GM19035 (cell line): ENCODE results near the gene GPC6.

Source experiments
- ATAC-seq: cut with Tn5 transposase; IDR thresholded peaks from one replicate; pipeline ENCODE4 v1.9.1; 2021; ENCODE audit not compliant: unreplicated experiment

Gene GPC6

DNA sequence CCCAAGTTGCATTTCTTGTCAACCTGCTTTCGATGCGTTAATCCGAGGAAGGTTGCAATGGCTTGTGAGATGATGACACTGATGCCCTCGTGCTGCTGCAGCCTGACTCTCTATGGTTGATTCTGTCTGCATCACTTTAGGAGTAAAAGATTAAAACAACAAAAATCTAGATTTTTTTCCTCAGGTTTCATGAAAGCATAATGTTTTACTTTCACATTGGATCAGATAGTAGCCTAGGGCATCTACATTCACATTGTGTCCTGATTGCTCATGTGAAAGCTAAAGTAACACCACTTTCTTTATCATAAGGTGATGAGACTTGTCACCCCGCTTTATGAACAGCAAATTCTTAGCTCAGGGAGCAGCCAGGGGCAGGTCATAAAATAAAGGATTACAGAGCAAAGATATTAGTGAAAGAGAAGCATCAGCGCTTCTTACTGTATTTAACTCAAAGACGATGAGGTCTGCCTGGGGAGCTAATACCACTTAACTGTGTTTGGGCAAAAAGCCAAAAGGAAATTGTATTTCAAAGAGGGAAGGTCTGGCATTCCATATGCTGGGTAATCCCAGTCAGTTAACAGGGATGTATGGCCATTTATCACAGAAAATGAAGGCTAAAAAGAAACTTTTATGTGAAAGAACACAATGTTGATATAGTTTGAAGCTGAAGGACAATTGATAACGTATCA, 270.5 kb downstream of the GPC6 start:
- no peak for ATAC-seq

GRCh38 chr13:93499991-93500390, 273.4 kb downstream of the GPC6 start:
- ATAC-seq = no peak

GRCh38 chr13:93502071-93502470, 275.5 kb downstream of the GPC6 start:
- no peak for ATAC-seq

DNA sequence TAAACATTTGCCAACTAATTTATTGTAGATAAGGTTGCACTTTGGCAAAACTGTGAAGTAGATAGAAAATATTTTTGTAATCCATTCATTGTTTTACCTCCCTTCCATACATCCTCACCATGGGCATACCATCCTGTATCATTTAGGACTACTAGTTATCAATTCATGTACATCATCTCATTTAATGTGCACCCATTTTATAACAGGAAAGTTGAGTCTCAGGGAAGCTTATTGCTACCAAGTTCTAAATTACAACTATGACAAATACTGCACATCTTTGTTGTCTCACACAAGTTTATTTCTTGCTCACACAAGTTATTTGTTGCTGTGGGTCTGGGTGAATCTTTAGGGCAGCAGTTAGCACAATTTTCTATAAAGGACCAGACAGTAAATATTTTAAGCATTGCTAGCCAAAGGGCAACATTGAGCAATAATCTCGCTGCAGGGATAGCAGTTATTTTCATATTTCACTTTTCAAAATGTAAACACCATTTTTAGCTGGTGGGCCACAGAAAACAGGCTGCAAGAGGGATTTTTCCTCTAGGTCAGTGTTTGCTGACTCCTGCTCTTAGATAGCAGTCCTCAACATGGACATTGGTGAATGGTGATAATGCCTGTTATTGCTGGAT, 276.5 kb downstream of the GPC6 start:
- ATAC-seq = no peak

- no peak for ATAC-seq
These were observed 278.7 kb downstream of the GPC6 start for GRCh38 chr13:93505104-93505952.

- no peak for ATAC-seq
These were observed 284.4 kb downstream of the GPC6 start for GRCh38 chr13:93511011-93511410.

DNA sequence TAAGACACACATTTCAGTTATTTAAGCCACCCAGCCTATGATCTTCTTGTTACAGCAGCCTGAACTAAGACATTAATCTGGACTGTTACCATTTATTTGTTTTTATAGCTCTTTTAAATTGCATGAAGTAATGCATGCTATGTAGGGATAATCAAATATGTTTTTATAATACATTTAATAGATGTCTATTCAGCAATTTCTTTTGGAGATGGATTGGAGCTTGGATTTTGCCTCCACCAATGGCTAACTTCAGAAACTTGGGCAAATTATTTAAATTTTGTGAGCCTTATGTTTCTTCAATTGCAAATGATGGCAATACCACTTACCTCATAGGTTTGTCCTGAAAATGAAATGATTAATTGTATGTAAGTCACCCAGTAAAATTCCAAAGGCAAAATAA, 288.7 kb downstream of the GPC6 start:
- no peak for ATAC-seq

GRCh38 chr13:93517658-93518057, 291.1 kb downstream of the GPC6 start:
- no peak for ATAC-seq

- no peak for ATAC-seq
These were observed 294.7 kb downstream of the GPC6 start for GRCh38 chr13:93521307-93521706.

DNA sequence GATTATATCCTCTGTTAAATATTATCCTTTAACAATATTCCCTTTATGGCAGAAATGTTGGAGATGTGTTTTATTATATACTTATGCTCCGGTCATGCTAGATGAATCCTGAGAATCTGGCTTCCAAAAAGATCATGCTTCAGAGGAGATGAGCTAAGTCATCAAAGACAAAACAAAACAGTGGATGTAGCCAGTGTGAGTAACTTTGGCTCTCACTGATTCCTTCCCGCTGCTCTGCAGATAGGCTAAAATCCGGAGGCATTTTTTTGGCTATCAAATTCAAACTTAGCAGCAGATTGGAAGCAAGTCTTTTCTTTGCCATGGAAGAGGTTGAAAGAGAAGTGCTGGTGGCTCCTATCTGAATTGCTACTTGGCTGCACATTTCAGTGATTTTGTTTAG, 295.9 kb downstream of the GPC6 start:
- ATAC-seq = no peak

- ATAC-seq = no peak
These were observed 298.5 kb downstream of the GPC6 start for GRCh38 chr13:93525087-93525486.

DNA sequence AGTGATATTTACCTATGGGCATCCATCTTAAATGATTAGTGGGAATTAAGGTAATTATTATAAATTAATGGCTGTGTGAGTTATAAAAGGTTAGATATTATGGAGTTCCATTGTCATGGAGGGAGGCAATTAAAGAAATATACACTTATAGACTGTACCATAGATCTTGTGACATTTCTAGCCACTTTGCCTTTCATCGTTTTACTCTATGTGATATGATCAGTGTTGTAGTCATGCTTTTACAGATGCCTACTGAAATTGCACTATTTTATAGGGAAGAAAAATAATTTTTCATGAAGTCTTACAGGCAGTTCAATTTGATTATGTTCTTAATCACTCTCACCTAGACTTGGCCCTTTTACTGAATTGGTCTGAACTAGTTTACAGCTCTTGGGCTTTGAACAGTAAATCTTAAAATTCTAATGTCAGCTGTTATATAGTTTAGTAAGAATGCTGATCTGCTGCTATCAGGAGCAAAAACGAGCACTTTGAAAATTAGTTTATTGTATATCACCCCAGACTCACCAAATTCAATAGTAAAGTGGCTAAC, 301.2 kb downstream of the GPC6 start:
- no peak for ATAC-seq

GRCh38 chr13:93529961-93530360, 303.4 kb downstream of the GPC6 start:
- no peak for ATAC-seq

GRCh38 chr13:93534181-93534700, 307.6 kb downstream of the GPC6 start:
- no peak for ATAC-seq

DNA sequence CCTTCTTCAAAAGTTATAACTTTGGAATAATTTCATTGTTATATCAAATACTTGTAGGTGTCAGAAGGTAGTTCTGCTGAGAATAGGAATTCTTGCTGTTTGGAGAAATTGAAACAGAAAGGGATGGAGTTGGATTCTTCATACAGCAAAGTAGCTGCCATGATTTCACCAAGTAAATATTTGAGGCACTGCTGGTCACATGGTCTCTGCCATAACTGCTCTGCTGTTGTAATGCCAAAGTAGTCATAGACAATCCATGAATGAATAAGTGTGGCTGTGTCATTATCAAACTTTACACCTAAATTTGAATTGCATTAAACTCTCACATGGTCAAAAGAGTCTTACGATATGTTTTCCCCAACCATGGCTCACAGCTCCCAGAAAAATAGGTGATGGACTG, 308.6 kb downstream of the GPC6 start:
- ATAC-seq = no peak

DNA sequence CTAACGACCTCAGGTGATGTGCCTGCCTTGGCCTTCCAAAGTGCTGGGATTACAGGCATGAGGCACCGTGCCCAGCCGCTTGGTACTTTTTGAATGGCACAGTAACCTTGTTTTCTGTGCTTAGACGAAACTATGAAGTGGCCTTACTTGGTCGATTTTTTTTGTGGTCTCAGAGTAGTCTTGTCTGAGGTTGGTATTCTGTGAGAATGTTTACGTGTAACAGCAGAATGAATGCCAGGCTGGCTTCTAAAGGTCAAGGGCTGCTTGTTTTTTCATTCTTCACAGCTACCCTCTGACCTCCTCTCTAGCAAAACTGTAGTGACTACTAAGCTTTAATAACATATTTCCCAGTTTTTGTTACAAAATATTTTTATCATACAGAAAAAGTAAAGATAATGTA, 313.3 kb downstream of the GPC6 start:
- no peak for ATAC-seq

DNA sequence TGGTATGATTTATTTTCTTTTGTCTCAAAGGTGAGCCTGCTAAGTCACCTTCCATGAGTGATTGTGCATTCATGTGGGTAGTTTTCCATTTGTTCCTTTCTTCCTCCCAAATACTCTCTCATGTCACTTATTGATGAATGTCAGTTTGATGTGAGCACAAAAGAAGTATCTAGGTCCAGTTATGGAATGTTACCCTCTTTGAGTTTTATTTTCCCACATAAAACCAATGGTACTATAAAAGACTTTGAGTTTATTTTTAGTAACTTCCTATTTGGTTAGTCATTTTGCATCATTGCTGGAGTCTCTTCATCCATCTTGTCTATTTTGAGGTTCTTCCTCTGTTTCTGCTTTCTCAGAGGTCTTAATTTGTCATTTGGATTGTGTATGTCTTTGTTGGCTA, 321.3 kb downstream of the GPC6 start:
- ATAC-seq = no peak

DNA sequence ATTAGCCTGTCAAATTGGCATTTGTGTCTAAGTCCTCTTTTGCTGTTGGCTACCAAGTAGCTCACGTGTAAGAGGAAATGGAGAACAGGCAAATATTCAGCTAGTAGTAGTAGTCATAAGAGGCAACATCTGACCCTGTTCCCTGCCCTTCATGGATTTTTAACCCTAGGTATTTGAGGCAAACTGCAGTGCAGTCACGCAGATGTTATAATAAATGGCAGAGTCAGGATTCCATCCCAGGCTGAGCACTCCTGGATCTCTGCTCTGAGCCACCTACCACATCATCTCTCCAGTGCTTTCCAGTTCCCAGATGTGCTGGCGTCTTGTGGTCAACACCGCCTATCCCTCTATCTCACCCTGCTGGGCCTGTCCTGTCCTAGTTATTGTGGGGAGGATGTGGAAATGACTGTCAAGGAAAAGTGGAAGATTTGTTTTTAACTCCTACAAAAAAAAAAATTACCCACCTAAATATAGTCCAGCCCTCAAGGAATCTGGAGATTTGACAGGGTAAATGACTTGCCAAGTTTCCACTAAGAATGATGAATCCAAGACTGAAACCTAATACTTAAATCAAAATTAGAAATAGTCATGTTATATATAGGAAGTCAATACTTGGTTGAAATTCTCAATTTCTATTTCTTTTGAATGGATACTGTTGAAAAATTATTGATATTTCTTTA, 322.9 kb downstream of the GPC6 start:
- no peak for ATAC-seq

DNA sequence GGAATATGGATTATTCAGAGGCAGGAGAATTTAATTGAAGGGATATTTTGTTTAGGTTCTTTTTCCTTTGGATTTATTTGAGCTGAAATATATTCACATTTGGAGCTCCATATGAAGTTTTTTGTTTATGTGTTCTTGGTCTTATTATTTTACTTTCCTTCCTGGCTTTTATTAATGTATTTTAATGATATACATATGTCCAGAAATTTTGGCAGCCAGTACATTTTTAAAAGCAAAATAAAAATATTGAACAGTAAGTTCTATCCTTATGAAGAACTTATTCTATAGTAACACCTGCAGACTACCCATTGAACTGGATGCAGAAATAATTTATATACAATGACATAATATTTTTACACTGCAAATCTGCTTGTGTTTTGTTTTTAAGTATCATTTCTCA, 323.6 kb downstream of the GPC6 start:
- ATAC-seq = no peak

DNA sequence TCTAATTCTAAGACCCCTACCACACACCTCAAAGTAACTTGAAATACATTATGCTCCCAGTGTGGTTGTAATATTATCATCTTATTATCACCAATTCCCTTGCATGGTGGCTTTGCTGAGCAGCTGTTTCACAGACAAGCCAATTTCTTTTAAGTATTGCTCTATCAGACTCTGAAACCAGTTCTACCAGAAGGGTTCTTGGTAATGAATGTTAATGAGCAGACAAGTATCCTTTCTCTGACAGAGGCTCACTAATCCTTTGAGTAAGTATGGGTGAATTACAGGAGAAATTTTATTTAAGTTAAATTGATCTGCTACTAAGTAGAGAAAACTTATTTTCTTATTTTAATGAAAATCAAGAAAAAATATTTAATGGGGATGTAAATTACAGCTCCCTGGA, 326.0 kb downstream of the GPC6 start:
- ATAC-seq = no peak

GRCh38 chr13:93554514-93554913, 327.9 kb downstream of the GPC6 start:
- ATAC-seq = no peak
